ENCODE results near the gene PLSCR3. TPM values are rescaled to one million over a fixed set of nuclear protein-coding genes. Genes with fewer than 3 reads are reported as not detected.

Gene PLSCR3
- total RNA-seq, 1 experiment from 2014 or later, result 43.8 TPM

GRCh38 chr17:7403043-7403726 is 8.9 kb upstream of the PLSCR3 start:
- Histone ChIP-seq H3K4me1 (ENCODE audit: control insufficient read depth in 1 of 2, insufficient read depth in 2 of 2, low read length in 2 of 2) (peaks cover 33 to 48% of the 10 kb centered on the region in 2 experiments), H3K9me2 (ENCODE audit: insufficient read depth) (no peaks in the 10 kb centered on the region), H2AFZ (ENCODE audit: low read depth, low read length, poor library complexity, severe bottlenecking) (no peak overlapping the region), H3K4me3 (replicated peaks in 1 of 2; ENCODE audit: low read depth in 1 of 2, low read length in 2 of 2) (peak overlapping the region; percentile 61 to 83), H4K20me1 (ENCODE audit: insufficient read depth) (no peaks in the 10 kb centered on the region), H3K79me2 (ENCODE audit: insufficient read depth, low read length) (peaks cover 8% of the 10 kb centered on the region), H3K27ac (ENCODE audit: low read depth, low read length) (peak overlapping the region; percentile 70), H3K9ac (ENCODE audit: low read length) (peak overlapping the region; percentile 69), H3K9me3 (ENCODE audit: control insufficient read depth in 1 of 2, insufficient read depth in 1 of 2, low read depth in 1 of 2, low read length in 2 of 2) (no peaks in the 10 kb centered on the region), H3K36me3 (ENCODE audit: control insufficient read depth in 1 of 2, insufficient read depth in 2 of 2, low read length in 2 of 2) (no peaks in the 10 kb centered on the region), H3K4me2 (ENCODE audit: low read length) (peak overlapping the region; percentile 81), H3K27me3 (ENCODE audit: insufficient read depth, low read length) (no peaks in the 10 kb centered on the region)
- ChIA-PET POLR2A (interaction anchor here (0.6 to 2.3 kb wide), 21 partner anchors 9 to 742 kb away, joined by 3 to 33 read pairs (median 3); partner anchors contain the start of genes ACAP1, MPDU1, PLSCR3 and POLR2A), CTCF (interaction anchor here (0.9 to 1.4 kb wide), 5 partner anchors 9 to 47 kb away, joined by 3 to 20 read pairs (median 5); partner anchors contain the start of genes PLSCR3, TMEM102 and TNK1), RAD21 (ENCODE audit: low non-redundant PET in 1 of 2, low total read pairs in 2 of 2, uncharacterized antibody in 2 of 2, unreplicated experiment in 2 of 2) (interaction anchor here in 1 of 2 experiments (0.5 to 1.3 kb wide), 3 partner anchors 47 to 74 kb away, joined by 3 to 4 read pairs (median 3); partner anchors contain the start of gene NEURL4)
- DNase-seq (ENCODE audit: low read depth, low spot score) (no peak), ATAC-seq (peak; percentile 6)
- intact Hi-C loops (cut with micrococcal nuclease), result no loop called here
- BruUV-seq (replicated peaks), result TSS peak; percentile 88
- TF ChIP-seq ZBTB33 (IDR thresholded peaks at IDR 0.05; ENCODE audit: extremely low read depth, insufficient replicate concordance, low read length), result no peak
- peak; percentile 71; the same call in 1 of the 2 replicates for TF ChIP-seq SIN3A (IDR thresholded peaks at IDR 0.05; ENCODE audit: low read depth)
- TF ChIP-seq MAX (IDR thresholded peaks at IDR 0.05), result no peak

- Histone ChIP-seq H3K27me3 (ENCODE audit: insufficient read depth, low read length) (no peaks in the 10 kb centered on the region), H3K4me2 (ENCODE audit: low read length) (no peak overlapping the region), H3K36me3 (ENCODE audit: control insufficient read depth in 1 of 2, insufficient read depth in 2 of 2, low read length in 2 of 2) (no peaks in the 10 kb centered on the region), H3K9ac (ENCODE audit: low read length) (no peak overlapping the region), H3K4me3 (replicated peaks in 1 of 2; ENCODE audit: low read depth in 1 of 2, low read length in 2 of 2) (no peak overlapping the region), H4K20me1 (ENCODE audit: insufficient read depth) (no peaks in the 10 kb centered on the region), H3K9me3 (ENCODE audit: control insufficient read depth in 1 of 2, insufficient read depth in 1 of 2, low read depth in 1 of 2, low read length in 2 of 2) (no peaks in the 10 kb centered on the region), H2AFZ (ENCODE audit: low read depth, low read length, poor library complexity, severe bottlenecking) (no peak overlapping the region), H3K9me2 (ENCODE audit: insufficient read depth) (no peaks in the 10 kb centered on the region), H3K27ac (ENCODE audit: low read depth, low read length) (no peak overlapping the region), H3K4me1 (ENCODE audit: control insufficient read depth in 1 of 2, insufficient read depth in 2 of 2, low read length in 2 of 2) (peaks cover 29 to 50% of the 10 kb centered on the region in 2 experiments), H3K79me2 (ENCODE audit: insufficient read depth, low read length) (peaks cover 7% of the 10 kb centered on the region)
- CTCF ChIA-PET, result no interaction called here
- RAD21 ChIA-PET (ENCODE audit: low non-redundant PET in 1 of 2, low total read pairs in 2 of 2, uncharacterized antibody in 2 of 2, unreplicated experiment in 2 of 2), result no interaction called here
- BruUV-seq (replicated peaks), result no TSS peak
- POLR2A ChIA-PET, result interaction anchor here (1.3 kb wide), 1 partner anchor 18 kb away, joined by 3 read pairs; no protein-coding TSS in a partner anchor
- intact Hi-C loops (cut with micrococcal nuclease), result no loop called here
- ATAC-seq (no peak), DNase-seq (ENCODE audit: low read depth, low spot score) (no peak)
- no peak for TF ChIP-seq EZH2 (IDR thresholded peaks at IDR 0.05)
- TF ChIP-seq TCF7L2 (IDR thresholded peaks at IDR 0.05; ENCODE audit: borderline replicate concordance, extremely low read depth, insufficient read depth, insufficient read length), result no peak
- TF ChIP-seq CEBPB (IDR thresholded peaks at IDR 0.05; ENCODE audit: low read depth), result no peak
- no peak for TF ChIP-seq ATF3 (IDR thresholded peaks at IDR 0.05)
- no peak for TF ChIP-seq FOSL1 (IDR thresholded peaks at IDR 0.05; ENCODE audit: low read depth)
- TF ChIP-seq SIN3A (IDR thresholded peaks at IDR 0.05; ENCODE audit: low read depth), result no peak
- TF ChIP-seq ZFX (IDR thresholded peaks at IDR 0.05), result no peak
- TF ChIP-seq ZBTB33 (IDR thresholded peaks at IDR 0.05; ENCODE audit: extremely low read depth, insufficient replicate concordance, low read length), result no peak
- no peak for TF ChIP-seq CBX3 (IDR thresholded peaks at IDR 0.05; ENCODE audit: low read depth)
- no peak for TF ChIP-seq EZH2phosphoT487 (IDR thresholded peaks at IDR 0.05; ENCODE audit: borderline replicate concordance)
- no peak for TF ChIP-seq ZNF274 (IDR thresholded peaks at IDR 0.05; ENCODE audit: low read depth, low read length)
- TF ChIP-seq POLR2A (IDR thresholded peaks at IDR 0.05; ENCODE audit: borderline replicate concordance, extremely low read depth, insufficient read depth, insufficient read length), result no peak
Observed at GRCh38 chr17:7398612-7399011, 4.3 kb upstream of the PLSCR3 start.
